H9 (cell line): ENCODE results near the gene CCBE1. TPM values are rescaled to one million over a fixed set of nuclear protein-coding genes. Genes with fewer than 3 reads are reported as not detected.

Experiments
- DNase-seq: peaks from one replicate; pipeline ENCODE4 v3.0.0-alpha.2; 2017
- H2AFZ ChIP-seq: one replicate; pipeline ENCODE4 v1.6.1; 2013; ENCODE audit warnings: mild to moderate bottlenecking, low read length, control low read depth, moderate library complexity
- H2AK5ac ChIP-seq: 2 replicates; pipeline ENCODE4 v1.6.1; 2013; ENCODE audit warnings: low read length, control low read depth, mixed read lengths; ENCODE audit not compliant: insufficient read length
- H2BK120ac ChIP-seq: one replicate; pipeline ENCODE4 v1.6.1; 2013; ENCODE audit warnings: low read depth, mild to moderate bottlenecking, low read length, control low read depth, inconsistent platforms; ENCODE audit not compliant: poor library complexity, severe bottlenecking
- H2BK12ac ChIP-seq: 2 replicates; pipeline ENCODE4 v1.6.1; 2013; ENCODE audit warnings: low read length, control low read depth, mixed read lengths, low read depth; ENCODE audit not compliant: insufficient read length
- H2BK15ac ChIP-seq: 2 replicates; pipeline ENCODE4 v1.6.1; 2013; ENCODE audit warnings: low read depth, low read length, control low read depth
- H2BK20ac ChIP-seq: one replicate; pipeline ENCODE4 v1.6.1; 2013; ENCODE audit warnings: low read depth, mild to moderate bottlenecking, low read length, control low read depth, inconsistent platforms; ENCODE audit not compliant: poor library complexity, severe bottlenecking
- H2BK5ac ChIP-seq: 2 replicates; pipeline ENCODE4 v1.6.1; 2013; ENCODE audit warnings: low read length, control low read depth, mixed read lengths; ENCODE audit not compliant: insufficient read length
- H3K14ac ChIP-seq: 2 replicates; pipeline ENCODE4 v1.6.1; 2013; ENCODE audit warnings: low read length, control low read depth; ENCODE audit not compliant: insufficient read depth
- H3K18ac ChIP-seq: 2 replicates; pipeline ENCODE4 v1.6.1; 2013; ENCODE audit warnings: low read depth, mild to moderate bottlenecking, mixed read lengths, low read length, control low read depth; ENCODE audit not compliant: insufficient read length
- H3K23ac ChIP-seq: 2 replicates; pipeline ENCODE4 v1.6.1; 2013; ENCODE audit warnings: low read length, control low read depth, mixed read lengths, low read depth; ENCODE audit not compliant: insufficient read length
- H3K23me2 ChIP-seq: 2 replicates; pipeline ENCODE4 v1.6.1; 2013; ENCODE audit warnings: low read depth, mild to moderate bottlenecking, mixed read lengths, low read length, control low read depth; ENCODE audit not compliant: insufficient read length, poor library complexity, severe bottlenecking
- H3K27ac ChIP-seq: 2 replicates; pipeline ENCODE4 v1.5.1; 2013; ENCODE audit warnings: low read length, control low read depth, mixed read lengths, low read depth; ENCODE audit not compliant: insufficient read length
- H3K27me3 ChIP-seq: 2 replicates; pipeline ENCODE4 v1.6.1; 2013; ENCODE audit warnings: low read length, control low read depth, inconsistent platforms; ENCODE audit not compliant: insufficient read depth
- H3K4ac ChIP-seq: 2 replicates; pipeline ENCODE4 v1.6.1; 2013; ENCODE audit warnings: low read depth, mild to moderate bottlenecking, control low read depth, inconsistent platforms, low read length, moderate library complexity
- H3K4me1 ChIP-seq: 2 replicates; pipeline ENCODE4 v1.6.1; 2013; ENCODE audit warnings: low read length, control low read depth, inconsistent platforms; ENCODE audit not compliant: insufficient read depth
- H3K4me2 ChIP-seq: 2 replicates; pipeline ENCODE4 v1.6.1; 2013; ENCODE audit warnings: low read length, control low read depth, mixed read lengths; ENCODE audit not compliant: insufficient read length, insufficient read depth
- H3K56ac ChIP-seq: 2 replicates; pipeline ENCODE4 v1.6.1; 2013; ENCODE audit warnings: low read depth, mild to moderate bottlenecking, mixed read lengths, low read length, control low read depth; ENCODE audit not compliant: insufficient read length
- H3K79me1 ChIP-seq: 2 replicates; pipeline ENCODE4 v1.6.1; 2013; ENCODE audit warnings: low read depth, mild to moderate bottlenecking, moderate library complexity, low read length, control low read depth, inconsistent platforms; ENCODE audit not compliant: insufficient read depth, poor library complexity, severe bottlenecking
- H3K79me2 ChIP-seq: 2 replicates; pipeline ENCODE4 v1.6.1; 2013; ENCODE audit warnings: low read length, control low read depth, inconsistent platforms; ENCODE audit not compliant: insufficient read depth
- H3K9ac ChIP-seq: 2 replicates; pipeline ENCODE4 v1.6.1; 2013; ENCODE audit warnings: low read length, control low read depth, mixed read lengths; ENCODE audit not compliant: insufficient read length; ENCODE audit errors: extremely low read depth
- H3K9me3 ChIP-seq: one replicate; pipeline ENCODE4 v1.6.1; 2013; ENCODE audit warnings: low read depth, low read length, inconsistent platforms; ENCODE audit not compliant: control insufficient read depth
- H3T11ph ChIP-seq: one replicate; pipeline ENCODE4 v1.6.1; 2013; ENCODE audit warnings: mild to moderate bottlenecking, low read length, control low read depth, inconsistent platforms
- H4K20me1 ChIP-seq: one replicate; pipeline ENCODE4 v1.6.1; 2013; ENCODE audit not compliant: control insufficient read depth, insufficient read length, insufficient read depth
- H4K5ac ChIP-seq: 2 replicates; pipeline ENCODE4 v1.6.1; 2013; ENCODE audit warnings: low read depth, mild to moderate bottlenecking, mixed read lengths, low read length, control low read depth; ENCODE audit not compliant: insufficient read length
- H4K8ac ChIP-seq: replicated peaks from 2 replicates; pipeline ENCODE4 v1.6.1; 2013; ENCODE audit warnings: low read length, control low read depth, mixed read lengths, low read depth; ENCODE audit not compliant: insufficient read length
- H4K91ac ChIP-seq: 2 replicates; pipeline ENCODE4 v1.6.1; 2013; ENCODE audit warnings: low read depth, mild to moderate bottlenecking, moderate library complexity, mixed read lengths, low read length, control low read depth; ENCODE audit not compliant: insufficient read length
- H3K27ac Mint-ChIP-seq, 3 experiments: 2 replicates in 2 of 3; 3 replicates in 1 of 3; pipeline ENCODE4 v1.8.0; 2020 to 2021; ENCODE audit warnings: mixed read lengths in 3 of 3, mild to moderate bottlenecking in 1 of 3, moderate library complexity in 1 of 3
- H3K27me3 Mint-ChIP-seq: 2 replicates; pipeline ENCODE4 v1.8.0; 2021; ENCODE audit warnings: low read depth, mild to moderate bottlenecking, moderate library complexity, mixed read lengths
- H3K36me3 Mint-ChIP-seq, 3 experiments: 2 replicates in 2 of 3; 3 replicates in 1 of 3; pipeline ENCODE4 v1.8.0; 2020 to 2021; ENCODE audit warnings: low read depth in 3 of 3, mixed read lengths in 3 of 3; ENCODE audit not compliant: insufficient read depth in 1 of 3
- H3K4me1 Mint-ChIP-seq, 2 experiments: 2 replicates each; pipeline ENCODE4 v1.8.0; 2020; ENCODE audit warnings: mixed read lengths in 2 of 2
- H3K4me3 Mint-ChIP-seq, 2 experiments: 2 replicates in 1 of 2; 3 replicates in 1 of 2; pipeline ENCODE4 v1.8.0; 2020 to 2021; ENCODE audit warnings: mild to moderate bottlenecking in 2 of 2, mixed read lengths in 2 of 2, moderate library complexity in 1 of 2
- H3K9me3 Mint-ChIP-seq, 2 experiments: 2 replicates in 1 of 2; 3 replicates in 1 of 2; pipeline ENCODE4 v1.8.0; 2020; ENCODE audit warnings: mild to moderate bottlenecking in 2 of 2, mixed read lengths in 2 of 2, moderate library complexity in 1 of 2
- CTCF ChIP-seq: fragments of 200-600 bp; sonication (generic); conservative IDR thresholded peaks from 3 replicates; pipeline ENCODE4 v1.8.0; 2021; ENCODE audit warnings: antibody characterized with exemption, mild to moderate bottlenecking
- WGBS: extraction: QIAGEN DNeasy Blood & Tissue Kit; methylation state at CpG from one replicate; pipeline ENCODE4 v1.1.7; 2013; ENCODE audit warnings: missing lambda C conversion rate, low lambda C conversion rate, mixed read lengths; ENCODE audit not compliant: insufficient read length; ENCODE audit errors: extremely low coverage; 5-methylcytosine and 5-hydroxymethylcytosine counted together
- total RNA-seq: library from RNA; stranded (reverse); gene quantifications from 2 replicates; pipeline ENCODE4 v1.2.1, GENCODE V29; 2021

Gene CCBE1
- total RNA-seq, 1 experiment from 2014 or later = 0.39 TPM

- Histone ChIP-seq H3K9me3 (no peaks in the 10 kb centered on the region), H2AK5ac (no peak overlapping the region), H3K23ac (no peak overlapping the region), H3K79me2 (no peaks in the 10 kb centered on the region), H3K9ac (no peak overlapping the region), H3K4me2 (no peak overlapping the region), H3K23me2 (no peaks in the 10 kb centered on the region), H2BK12ac (no peak overlapping the region), H2AFZ (no peak overlapping the region), H3K4ac (no peak overlapping the region), H2BK20ac (no peak overlapping the region), H4K8ac (no peak overlapping the region), H3T11ph (no peak overlapping the region), H4K20me1 (no peaks in the 10 kb centered on the region), H3K79me1 (no peaks in the 10 kb centered on the region), H2BK120ac (no peak overlapping the region), H3K27ac (no peak overlapping the region), H3K14ac (no peak overlapping the region), H2BK5ac (no peak overlapping the region), H3K18ac (no peak overlapping the region), H3K27me3 (no peaks in the 10 kb centered on the region), H4K5ac (no peak overlapping the region), H3K56ac (no peak overlapping the region), H2BK15ac (no peak overlapping the region), H4K91ac (no peak overlapping the region), H3K4me1 (no peaks in the 10 kb centered on the region)
- H3K27me3 Mint-ChIP-seq = no peaks in the 10 kb centered on the region
- TF ChIP-seq CTCF = no peak
- H3K36me3 Mint-ChIP-seq = no peaks in the 10 kb centered on the region
- WGBS = no CpG with 5 or more reads among the region's 4 CpGs
- H3K27ac Mint-ChIP-seq = no peak overlapping the region
- no peak for DNase-seq
- no peak overlapping the region for H3K4me3 Mint-ChIP-seq
- no peaks in the 10 kb centered on the region for H3K4me1 Mint-ChIP-seq
- no peaks in the 10 kb centered on the region for H3K9me3 Mint-ChIP-seq
Observed at GRCh38 chr18:59484131-59484530, 213.1 kb downstream of the CCBE1 start.
